IMR-90 (cell line): ENCODE data around the gene HOXD8.

ENCODE experiments used
- CEBPB ChIP-seq: IDR thresholded peaks from 2 replicates; pipeline ENCODE4 v1.6.1; 2012; ENCODE audit warnings: low read depth, low read length, improper control_type of control experiment
- CTCF ChIP-seq: conservative IDR thresholded peaks from 2 replicates; pipeline ENCODE4 v1.5.1; 2012; ENCODE audit warnings: mild to moderate bottlenecking, low read depth, low read length, improper control_type of control experiment
- ELK1 ChIP-seq: fragments of 150-350 bp; IDR thresholded peaks from 2 replicates; pipeline ENCODE4 v1.6.1; 2016; ENCODE audit warnings: low read depth, mild to moderate bottlenecking, low read length, moderate library complexity, borderline replicate concordance
- MAFK ChIP-seq: IDR thresholded peaks from 2 replicates; pipeline ENCODE4 v1.6.1; 2012; ENCODE audit warnings: low read depth, low read length, improper control_type of control experiment
- POLR2A ChIP-seq: IDR thresholded peaks from 2 replicates; pipeline ENCODE4 v1.6.1; 2012; ENCODE audit warnings: mild to moderate bottlenecking, low read depth, low read length
- RCOR1 ChIP-seq: IDR thresholded peaks from 2 replicates; pipeline ENCODE4 v1.6.1; 2012; ENCODE audit warnings: mild to moderate bottlenecking, low read length, improper control_type of control experiment; ENCODE audit not compliant: insufficient replicate concordance
- RFX5 ChIP-seq: IDR thresholded peaks from 2 replicates; pipeline ENCODE4 v1.8.0; 2012; ENCODE audit warnings: low read depth, mild to moderate bottlenecking, low read length, moderate library complexity
- USF2 ChIP-seq: fragments of 150-350 bp; IDR thresholded peaks from 2 replicates; pipeline ENCODE4 v1.6.1; 2017; ENCODE audit warnings: mild to moderate bottlenecking, antibody characterized with exemption, low read length, low read depth

GRCh38 chr2:176138923-176139660 is 9.6 kb downstream of the HOXD8 start:
- TF ChIP-seq CTCF = no peak
- no peak for TF ChIP-seq POLR2A
- no peak for TF ChIP-seq RCOR1
- no peak for TF ChIP-seq CEBPB
- no peak for TF ChIP-seq RFX5
- TF ChIP-seq USF2 = no peak
- no peak for TF ChIP-seq MAFK
- TF ChIP-seq ELK1 = no peak
